Endothelial cell of umbilical vein (primary cell): ENCODE data around the gene CELF2.

Experiments
- CTCF ChIP-seq, 2 donors: IDR thresholded peaks; 1 replicate in 1 of 2; 2 replicates in 1 of 2; pipeline ENCODE4 v1.5.1; 2011; ENCODE audit warnings: low read length in 2 of 2, mild to moderate bottlenecking in 2 of 2, moderate library complexity in 2 of 2, control low read depth in 1 of 2, inconsistent platforms in 1 of 2, low read depth in 1 of 2; ENCODE audit not compliant: insufficient read depth in 1 of 2; ENCODE audit errors: extremely low read depth in 1 of 2
- GATA2 ChIP-seq: IDR thresholded peaks from 2 replicates; pipeline ENCODE4 v1.7.0; 2011; ENCODE audit warnings: low read depth, mild to moderate bottlenecking, moderate library complexity, mixed read lengths, low read length; ENCODE audit not compliant: insufficient read length, insufficient read depth
- MAX ChIP-seq: IDR thresholded peaks from 2 replicates; pipeline ENCODE4 v1.6.1; 2011; ENCODE audit not compliant: insufficient read depth, insufficient read length
- MYC ChIP-seq: IDR thresholded peaks from one replicate; pipeline ENCODE4 v1.6.1; 2011; ENCODE audit warnings: mild to moderate bottlenecking, low read depth, low read length
- POLR2A ChIP-seq: IDR thresholded peaks from 2 replicates; pipeline ENCODE4 v1.6.1; 2012; ENCODE audit warnings: low read depth, mild to moderate bottlenecking, control low read depth, low read length

GRCh38 chr10:11177926-11178471, 160.3 kb downstream of the CELF2 start:
- no peak for TF ChIP-seq CTCF (IDR thresholded peaks at IDR 0.05; ENCODE audit: extremely low read depth in 1 of 2, insufficient read depth in 1 of 2, low read depth in 1 of 2, low read length in 2 of 2)
- TF ChIP-seq MYC, result no peak
- no peak for TF ChIP-seq POLR2A
- TF ChIP-seq GATA2, result no peak
- TF ChIP-seq MAX, result no peak
